GM23338 (cell line): ENCODE measurements around the gene MALRD1.

Source experiments
- CTCF ChIP-seq, 2 experiments: fragments of 200-600 bp in 1 of 2; sonication (generic) in 1 of 2; conservative IDR thresholded peaks; 2 replicates each; pipeline versions ENCODE4 v1.5.1 to v1.6.1; 2016 to 2017; ENCODE audit warnings: antibody characterized with exemption in 2 of 2, low read depth in 2 of 2, mild to moderate bottlenecking in 2 of 2, moderate library complexity in 1 of 2
- EZH2 ChIP-seq: fragments of 200-600 bp; sonication (generic); IDR thresholded peaks from one replicate; pipeline ENCODE4 v1.8.0; 2017; ENCODE audit warnings: antibody characterized with exemption, mild to moderate bottlenecking, low read depth; ENCODE audit not compliant: unreplicated experiment
- EZH2phosphoT487 ChIP-seq: fragments of 200-600 bp; sonication (generic); IDR thresholded peaks from one replicate; pipeline ENCODE4 v1.8.1; 2018; ENCODE audit warnings: antibody characterized with exemption; ENCODE audit not compliant: unreplicated experiment
- NANOG ChIP-seq: IDR thresholded peaks from 2 replicates; pipeline ENCODE4 v1.6.1; 2016; ENCODE audit warnings: antibody characterized with exemption, borderline replicate concordance
- POLR2AphosphoS5 ChIP-seq: IDR thresholded peaks from 2 replicates; pipeline ENCODE4 v1.6.1; 2016; ENCODE audit warnings: antibody characterized with exemption, low read depth
- REST ChIP-seq: IDR thresholded peaks from one replicate; pipeline ENCODE4 v1.6.1; 2018; ENCODE audit warnings: antibody characterized with exemption; ENCODE audit not compliant: unreplicated experiment

- TF ChIP-seq EZH2 (no peak), CTCF (conservative IDR thresholded peaks at IDR 0.05; ENCODE audit: low read depth in 2 of 2) (no peak), POLR2AphosphoS5 (no peak), REST (no peak), NANOG (no peak), EZH2phosphoT487 (no peak)
Observed at GRCh38 chr10:19468413-19468812, 419.8 kb downstream of the MALRD1 start.
